Caco-2 (cell line): Measurements from ENCODE around the gene ADGRF1. TPM values are rescaled to one million over a fixed set of nuclear protein-coding genes. Genes with fewer than 3 reads are reported as not detected.
"Not testable (repeated sequence)": the region's sequence is repeated elsewhere in the genome, so short reads cannot be mapped to it uniquely, and the experiment has no call there.

Experiments
- Bru-seq: library from RNA; stranded (reverse); fragments of 400-500 nt; gene quantifications from one replicate; lab custom pipeline; 2021; lab: Mats Ljungman, UMichigan
- BruChase-seq, 2 experiments: library from RNA; stranded (reverse); fragments of 400-500 nt; gene quantifications; one replicate each; lab custom pipeline; 2021; lab: Mats Ljungman, UMichigan
- BruUV-seq: library from RNA; stranded (reverse); fragments of 400-500 nt; replicated peaks from 2 replicates; lab custom pipeline; 2021; lab: Mats Ljungman, UMichigan
- CTCF ChIA-PET: fragments of 300-600 bp; sonication (Branson Sonifier 250); formaldehyde crosslinking; loops from one replicate; lab custom pipeline; 2022; ENCODE audit warnings: antibody characterized with exemption; lab: Charles Lee
- POLR2A ChIA-PET: fragments of 300-600 bp; sonication (Branson Sonifier 250); formaldehyde crosslinking; loops from one replicate; lab custom pipeline; 2022; ENCODE audit warnings: antibody characterized with exemption; lab: Charles Lee
- DNase-seq, 2 experiments: peaks; one replicate each; pipeline versions ENCODE4 v3.0.0 to v3.0.0-alpha.2; 2020 to 2022
- H3K27me3 ChIP-seq: replicated peaks from 2 replicates; pipeline ENCODE4 v1.6.0; 2011; ENCODE audit warnings: low read length; ENCODE audit not compliant: control insufficient read depth, insufficient read depth
- H3K36me3 ChIP-seq: 2 replicates; pipeline ENCODE4 v1.5.1; 2011; ENCODE audit warnings: low read length; ENCODE audit not compliant: control insufficient read depth, insufficient read depth
- H3K4me1 ChIP-seq: fragments of 250-450 bp; sonication (Bioruptor Pico); 2 replicates; pipeline ENCODE4 v1.5.1; 2020; ENCODE audit warnings: mild to moderate bottlenecking
- H3K4me3 ChIP-seq: 2 replicates; pipeline ENCODE4 v1.5.1; 2011; ENCODE audit warnings: low read depth, mild to moderate bottlenecking, control low read depth, low read length
- H3K9me3 ChIP-seq: fragments of 250-450 bp; sonication (Bioruptor Pico); 2 replicates; pipeline ENCODE4 v1.5.1; 2020; ENCODE audit warnings: mild to moderate bottlenecking, moderate library complexity
- H3K27ac Mint-ChIP-seq: one replicate; pipeline ENCODE4 v1.8.0; 2022; ENCODE audit warnings: mixed read lengths; ENCODE audit not compliant: unreplicated experiment
- H3K27me3 Mint-ChIP-seq: one replicate; pipeline ENCODE4 v1.8.0; 2022; ENCODE audit warnings: mixed read lengths; ENCODE audit not compliant: insufficient read depth, unreplicated experiment
- H3K36me3 Mint-ChIP-seq: one replicate; pipeline ENCODE4 v1.8.0; 2022; ENCODE audit warnings: mild to moderate bottlenecking, mixed read lengths; ENCODE audit not compliant: insufficient read depth, unreplicated experiment
- H3K4me1 Mint-ChIP-seq: one replicate; pipeline ENCODE4 v1.8.0; 2022; ENCODE audit warnings: low read depth, mixed read lengths; ENCODE audit not compliant: unreplicated experiment
- H3K4me3 Mint-ChIP-seq: one replicate; pipeline ENCODE4 v1.8.0; 2022; ENCODE audit warnings: mild to moderate bottlenecking, moderate library complexity, mixed read lengths; ENCODE audit not compliant: unreplicated experiment
- H3K9me3 Mint-ChIP-seq: one replicate; pipeline ENCODE4 v1.8.0; 2022; ENCODE audit warnings: mixed read lengths; ENCODE audit not compliant: unreplicated experiment
- CTCF ChIP-seq, 2 experiments: fragments of 200-600 bp in 1 of 2; IDR thresholded peaks; 1 replicate in 1 of 2; 2 replicates in 1 of 2; pipeline versions ENCODE4 v1.5.1 to v1.8.0; 2011 to 2022; ENCODE audit warnings: antibody characterized with exemption in 1 of 2, control low read depth in 1 of 2, inconsistent platforms in 1 of 2, low read depth in 1 of 2, low read length in 1 of 2, mild to moderate bottlenecking in 1 of 2, moderate library complexity in 1 of 2; ENCODE audit not compliant: insufficient read depth in 1 of 2, severe bottlenecking in 1 of 2, unreplicated experiment in 1 of 2
- intact Hi-C: fragments of 100-400 bp; cut with micrococcal nuclease; formaldehyde crosslinking; loops from one replicate; pipeline ENCODE4 v1.10.0; 2022; ENCODE audit not compliant: unreplicated experiment
- long read RNA-seq: library from polyadenylated mRNA; stranded (forward); transcript quantifications from one replicate; pipeline ENCODE4 v2.0.0, GENCODE V29; 2022
- total RNA-seq: library from RNA; stranded (reverse); gene quantifications from 2 replicates; pipeline ENCODE4 v1.2.3, GENCODE V29; 2022

The ADGRF1 gene
- total RNA-seq = 0.16 and 0.52 TPM in 2 replicates
- percentile 18 among the genes with signal in this experiment for Bru-seq, nascent RNA
- percentile 22 among the genes with signal in this experiment for BruChase-seq, experiment 1, labeled RNA remaining after a 2-hour chase
- BruChase-seq, experiment 2, labeled RNA remaining after a 6-hour chase = percentile 17 among the genes with signal in this experiment
- long read RNA-seq = 0 reads

- peaks cover 6% of the 10 kb centered on the region for H3K4me1 Mint-ChIP-seq
- no peak for DNase-seq
- H3K27me3 Mint-ChIP-seq = no peaks in the 10 kb centered on the region
- Histone ChIP-seq H3K9me3 (no peaks in the 10 kb centered on the region; the same call in 1 of the 2 replicates), H3K27me3 (no peaks in the 10 kb centered on the region), H3K36me3 (no peaks in the 10 kb centered on the region), H3K4me1 (peaks cover 11% of the 10 kb centered on the region), H3K4me3 (no peak within 1 kb of the TSS)
- no peaks in the 10 kb centered on the region for H3K9me3 Mint-ChIP-seq
- H3K36me3 Mint-ChIP-seq = no peaks in the 10 kb centered on the region
- POLR2A ChIA-PET = no interaction called here
- CTCF ChIA-PET = no interaction called here
- no peak within 1 kb of the TSS for H3K27ac Mint-ChIP-seq
- no peak within 1 kb of the TSS for H3K4me3 Mint-ChIP-seq
- intact Hi-C loops = no loop called here
- no TSS peak for BruUV-seq
- TF ChIP-seq CTCF (IDR thresholded peaks at IDR 0.05; ENCODE audit: insufficient read depth in 1 of 2, low read depth in 1 of 2, low read length in 1 of 2, severe bottlenecking in 1 of 2, unreplicated experiment in 1 of 2) = no peak
Observed at GRCh38 chr6:47042275-47042791, at the start of gene ADGRF1. Gene ADGRF1 (minus strand): TSS chr6:47042332. CDS start chr6:47029061, 13,271 bp downstream.

GRCh38 chr6:47090881-47091280 lies 48.7 kb upstream of the ADGRF1 start:
- Histone ChIP-seq H3K4me3 (no peak overlapping the region), H3K27me3 (no peaks in the 10 kb centered on the region), H3K4me1 (peaks cover 27% of the 10 kb centered on the region), H3K36me3 (no peaks in the 10 kb centered on the region), H3K9me3 (no peaks in the 10 kb centered on the region)
- peaks cover 14% of the 10 kb centered on the region for H3K4me1 Mint-ChIP-seq
- intact Hi-C loops = no loop called here
- CTCF ChIA-PET = no interaction called here
- H3K4me3 Mint-ChIP-seq = no peak overlapping the region
- no peak for DNase-seq
- H3K9me3 Mint-ChIP-seq = no peaks in the 10 kb centered on the region
- POLR2A ChIA-PET = no interaction called here
- no peaks in the 10 kb centered on the region for H3K36me3 Mint-ChIP-seq
- no peaks in the 10 kb centered on the region for H3K27me3 Mint-ChIP-seq
- no peak overlapping the region for H3K27ac Mint-ChIP-seq
- no peak for TF ChIP-seq CTCF (IDR thresholded peaks at IDR 0.05; ENCODE audit: insufficient read depth in 1 of 2, low read depth in 1 of 2, low read length in 1 of 2, severe bottlenecking in 1 of 2, unreplicated experiment in 1 of 2)
- no TSS peak for BruUV-seq

GRCh38 chr6:47089473-47089872 lies 47.3 kb upstream of the ADGRF1 start:
- BruUV-seq, H3K36me3 ChIP-seq: not testable (repeated sequence)

More at GRCh38 chr6:47089473-47089872, 47.3 kb upstream of the ADGRF1 start:
- H3K27me3 Mint-ChIP-seq, H3K36me3 Mint-ChIP-seq, POLR2A ChIA-PET, H3K9me3 Mint-ChIP-seq, CTCF ChIA-PET, DNase-seq, H3K4me3 ChIP-seq, H3K27me3 ChIP-seq, H3K9me3 ChIP-seq, H3K27ac Mint-ChIP-seq, intact Hi-C loops, H3K4me3 Mint-ChIP-seq: not testable (repeated sequence)
- H3K4me1 Mint-ChIP-seq = peaks cover 14% of the 10 kb centered on the region
- H3K4me1 ChIP-seq = peaks cover 17% of the 10 kb centered on the region
